ENCODE measurements around the gene MRPL58. TPM values are rescaled to one million over a fixed set of nuclear protein-coding genes. Genes with fewer than 3 reads are reported as not detected.
"Not testable (repeated sequence)": the region's sequence is repeated elsewhere in the genome, so short reads cannot be mapped to it uniquely, and the experiment has no call there.

Gene MRPL58
- polyA plus RNA-seq, 1 donor from 2014 or later, result 53.9 TPM

- Mint-ChIP-seq H3K4me1 (no peaks in the 10 kb centered on the region), H3K27me3 (no peaks in the 10 kb centered on the region), H3K36me3 (no peaks in the 10 kb centered on the region), H3K4me3 (no peak overlapping the region), H3K27ac (no peak overlapping the region), H3K9me3 (no peaks in the 10 kb centered on the region)
These were observed 10.3 kb upstream of the MRPL58 start for GRCh38 chr17:75001915-75002843.

DNA sequence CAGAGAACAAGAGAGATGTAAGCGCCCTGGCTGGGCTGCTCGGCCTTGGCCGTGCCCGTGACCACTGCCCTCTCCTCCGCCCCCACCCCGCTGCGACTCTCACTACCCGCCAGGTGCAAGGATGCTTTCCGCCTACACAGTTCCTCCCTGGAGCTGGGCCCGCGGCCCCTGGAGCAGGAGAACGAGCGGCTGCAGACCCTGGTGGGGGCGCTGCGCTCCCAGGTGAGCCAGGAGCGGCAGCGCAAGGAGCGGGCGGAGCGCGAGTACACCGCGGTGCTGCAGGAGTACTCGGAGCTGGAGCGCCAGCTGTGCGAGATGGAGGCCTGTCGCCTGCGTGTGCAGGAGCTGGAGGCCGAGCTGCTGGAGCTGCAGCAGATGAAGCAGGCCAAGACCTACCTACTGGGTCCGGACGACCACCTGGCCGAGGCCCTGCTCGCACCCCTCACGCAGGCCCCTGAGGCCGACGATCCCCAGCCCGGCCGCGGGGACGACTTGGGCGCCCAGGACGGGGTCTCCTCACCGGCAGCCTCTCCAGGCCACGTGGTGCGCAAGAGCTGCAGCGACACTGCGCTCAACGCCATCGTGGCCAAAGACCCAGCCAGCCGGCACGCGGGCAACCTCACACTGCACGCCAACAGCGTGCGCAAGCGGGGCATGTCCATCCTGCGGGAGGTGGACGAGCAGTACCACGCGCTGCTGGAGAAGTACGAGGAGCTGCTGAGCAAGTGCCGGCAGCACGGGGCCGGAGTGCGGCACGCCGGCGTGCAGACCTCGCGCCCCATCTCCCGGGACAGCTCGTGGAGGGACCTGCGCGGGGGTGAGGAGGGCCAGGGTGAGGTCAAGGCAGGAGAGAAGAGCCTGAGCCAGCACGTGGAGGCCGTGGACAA lies 9.2 kb upstream of the MRPL58 start:
- Mint-ChIP-seq H3K36me3 (no peaks in the 10 kb centered on the region), H3K4me3 (no peak overlapping the region), H3K27ac (no peak overlapping the region), H3K27me3 (peaks cover 2% of the 10 kb centered on the region), H3K9me3 (no peaks in the 10 kb centered on the region), H3K4me1 (no peaks in the 10 kb centered on the region)

DNA sequence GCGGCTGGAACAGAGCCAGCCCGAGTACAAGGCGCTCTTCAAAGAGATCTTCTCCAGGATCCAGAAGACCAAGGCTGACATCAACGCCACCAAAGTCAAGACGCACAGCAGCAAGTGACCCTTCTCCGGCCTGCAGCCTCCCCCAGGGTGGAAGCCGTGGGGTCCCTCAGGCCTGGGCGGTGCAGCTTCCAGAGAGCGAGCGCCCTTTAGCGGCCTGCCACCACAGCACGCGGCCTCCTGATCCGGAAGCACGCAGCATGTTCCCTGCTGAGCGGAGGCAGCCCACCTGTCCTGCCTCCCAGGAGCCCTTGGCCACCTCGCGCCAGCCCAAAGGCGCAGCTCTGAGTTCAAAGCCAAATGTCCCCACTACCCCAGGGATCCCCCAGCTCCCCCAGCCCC lies 8.5 kb upstream of the MRPL58 start:
- Mint-ChIP-seq H3K27me3 (peaks cover 2% of the 10 kb centered on the region), H3K36me3 (no peaks in the 10 kb centered on the region), H3K27ac (no peak overlapping the region), H3K9me3 (no peaks in the 10 kb centered on the region), H3K4me3 (no peak overlapping the region), H3K4me1 (no peaks in the 10 kb centered on the region)

GRCh38 chr17:75004371-75004770 lies 8.1 kb upstream of the MRPL58 start:
- Mint-ChIP-seq H3K36me3 (no peaks in the 10 kb centered on the region), H3K4me3 (no peak overlapping the region), H3K9me3 (no peaks in the 10 kb centered on the region), H3K27ac (no peak overlapping the region), H3K4me1 (no peaks in the 10 kb centered on the region), H3K27me3 (peaks cover 2% of the 10 kb centered on the region)

DNA sequence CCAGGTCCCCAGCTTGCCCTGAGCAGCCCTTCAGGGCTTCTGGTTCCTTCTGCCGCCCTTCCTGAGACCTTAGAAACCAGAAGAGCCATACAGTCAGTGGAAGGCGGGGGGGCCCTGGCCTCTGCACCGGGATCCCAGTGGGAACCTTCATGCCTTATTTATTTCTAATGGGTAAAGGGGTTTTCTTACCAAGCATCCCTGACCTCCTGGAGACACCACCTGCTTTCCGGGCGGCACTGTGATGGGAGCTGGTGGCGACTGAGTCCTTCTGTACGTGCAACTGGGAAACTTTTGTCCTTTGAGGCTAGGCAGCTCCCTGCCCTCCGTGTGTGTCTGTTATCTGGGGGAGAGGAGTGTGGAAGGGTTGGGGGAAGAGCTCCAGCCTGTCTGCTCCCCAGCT lies 7.2 kb upstream of the MRPL58 start:
- Mint-ChIP-seq H3K9me3 (no peaks in the 10 kb centered on the region), H3K27me3 (peaks cover 2% of the 10 kb centered on the region), H3K27ac (no peak overlapping the region), H3K4me1 (no peaks in the 10 kb centered on the region), H3K36me3 (no peaks in the 10 kb centered on the region), H3K4me3 (no peak overlapping the region)

DNA sequence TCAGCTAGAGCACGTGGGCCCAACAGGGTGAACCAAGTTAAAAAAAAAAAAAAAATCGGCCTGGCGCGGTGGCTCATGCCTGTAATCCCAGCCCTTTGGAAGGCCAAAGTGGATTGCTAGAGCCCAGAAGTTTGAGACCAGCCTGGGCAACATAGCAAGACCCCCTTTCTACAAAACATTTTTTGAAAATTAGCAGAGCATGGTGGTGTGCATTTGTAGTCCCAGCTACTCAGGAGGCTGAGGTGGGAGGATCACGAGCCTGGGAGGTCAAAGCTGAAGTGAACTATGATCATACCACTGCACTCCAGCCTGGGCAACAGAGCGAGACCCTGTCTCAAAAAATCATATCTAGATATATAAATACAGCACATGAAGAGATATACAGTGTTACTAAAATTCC lies 6.4 kb upstream of the MRPL58 start:
- H3K9me3 Mint-ChIP-seq, H3K36me3 Mint-ChIP-seq, H3K27ac Mint-ChIP-seq, H3K4me1 Mint-ChIP-seq, H3K27me3 Mint-ChIP-seq: not testable (repeated sequence)
- peak overlapping the region in 2 of 4 donors; percentile 41 to 46 for H3K4me3 Mint-ChIP-seq

DNA sequence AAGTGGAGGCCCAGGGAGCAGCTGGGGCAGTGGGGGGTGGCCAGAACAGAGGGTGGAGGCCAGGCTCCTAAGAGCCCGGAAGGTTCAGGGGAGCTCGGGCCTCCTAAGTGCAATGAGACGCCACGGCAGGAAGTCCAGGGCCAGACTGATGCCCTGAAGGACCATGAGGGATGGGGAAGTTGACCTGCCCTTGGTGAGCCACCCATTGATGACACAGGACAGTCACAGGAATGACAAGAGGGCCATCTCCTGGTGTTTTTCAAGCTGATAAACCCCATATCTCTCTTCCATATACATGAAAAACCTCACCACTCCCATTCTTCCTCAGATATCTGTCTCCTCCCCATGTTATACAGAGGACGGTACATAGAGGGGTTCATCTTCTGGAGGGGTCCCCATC lies 5.8 kb upstream of the MRPL58 start:
- peak overlapping the region in 1 of 4 donors; percentile 46 for H3K4me3 Mint-ChIP-seq
- H3K27me3 Mint-ChIP-seq, result peaks cover 2% of the 10 kb centered on the region
- H3K9me3 Mint-ChIP-seq, result no peaks in the 10 kb centered on the region
- no peaks in the 10 kb centered on the region for H3K4me1 Mint-ChIP-seq
- no peak overlapping the region for H3K27ac Mint-ChIP-seq
- no peaks in the 10 kb centered on the region for H3K36me3 Mint-ChIP-seq

DNA sequence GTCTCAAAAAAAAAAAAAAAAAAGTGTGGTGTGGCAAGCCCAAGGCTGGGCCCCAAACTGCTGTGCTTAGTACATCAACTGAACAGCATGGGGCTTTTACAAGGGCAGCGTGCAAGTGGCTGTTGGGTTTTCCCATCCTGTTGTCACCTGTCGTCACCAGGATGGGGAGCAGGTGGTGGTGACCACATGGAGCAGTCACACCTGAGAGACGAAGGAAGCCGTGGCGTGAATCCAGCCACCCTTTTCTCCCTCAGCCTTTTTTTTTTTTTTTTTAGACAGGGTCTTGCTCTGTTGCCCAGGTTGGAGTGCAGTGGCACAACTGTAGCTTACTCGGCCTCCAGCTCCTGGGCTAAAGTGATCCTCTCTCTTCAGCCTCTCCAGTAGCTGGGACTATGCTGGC lies 4.1 kb upstream of the MRPL58 start:
- no peak overlapping the region for H3K27ac Mint-ChIP-seq

DNA sequence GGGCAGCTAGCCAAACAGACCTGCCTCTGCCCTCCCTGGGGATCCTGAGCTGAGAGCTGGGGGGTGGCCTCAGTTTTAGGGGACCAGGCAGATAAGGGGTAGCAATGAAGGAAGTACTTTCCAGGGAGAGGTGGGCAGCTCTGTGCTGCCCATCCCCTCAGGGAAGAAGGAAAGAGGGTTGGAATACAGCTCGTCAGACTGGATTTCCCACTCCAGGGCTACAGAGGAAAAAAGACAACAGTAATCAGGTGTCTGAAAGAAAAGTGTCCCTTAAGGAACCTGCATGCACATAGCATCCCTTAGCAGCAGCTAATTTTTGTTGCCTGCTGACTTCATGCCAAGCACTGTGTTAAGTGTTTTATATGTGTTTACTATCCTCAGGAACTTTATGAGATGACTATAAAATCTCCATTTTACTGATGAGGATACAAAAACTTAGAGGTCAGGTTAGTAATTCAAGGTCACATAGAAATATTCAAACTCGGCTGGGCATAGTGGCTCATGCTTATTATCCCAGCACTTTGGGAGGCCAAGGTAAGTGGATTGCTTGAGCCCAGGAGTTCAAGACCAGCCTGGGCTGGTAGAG lies 3.2 kb upstream of the MRPL58 start:
- peaks cover 10 to 16% (median 13%) of the 10 kb centered on the region in 3 donors for H3K4me1 Mint-ChIP-seq
- no peak overlapping the region for H3K27ac Mint-ChIP-seq

More for the DNA sequence above, 4.1 kb upstream of the MRPL58 start:
- Mint-ChIP-seq H3K27me3 (peaks cover 2% of the 10 kb centered on the region), H3K4me1 (peaks cover 3 to 9% (median 7%) of the 10 kb centered on the region in 3 donors), H3K4me3 (no peak overlapping the region), H3K36me3 (no peaks in the 10 kb centered on the region), H3K9me3 (no peaks in the 10 kb centered on the region)

DNA sequence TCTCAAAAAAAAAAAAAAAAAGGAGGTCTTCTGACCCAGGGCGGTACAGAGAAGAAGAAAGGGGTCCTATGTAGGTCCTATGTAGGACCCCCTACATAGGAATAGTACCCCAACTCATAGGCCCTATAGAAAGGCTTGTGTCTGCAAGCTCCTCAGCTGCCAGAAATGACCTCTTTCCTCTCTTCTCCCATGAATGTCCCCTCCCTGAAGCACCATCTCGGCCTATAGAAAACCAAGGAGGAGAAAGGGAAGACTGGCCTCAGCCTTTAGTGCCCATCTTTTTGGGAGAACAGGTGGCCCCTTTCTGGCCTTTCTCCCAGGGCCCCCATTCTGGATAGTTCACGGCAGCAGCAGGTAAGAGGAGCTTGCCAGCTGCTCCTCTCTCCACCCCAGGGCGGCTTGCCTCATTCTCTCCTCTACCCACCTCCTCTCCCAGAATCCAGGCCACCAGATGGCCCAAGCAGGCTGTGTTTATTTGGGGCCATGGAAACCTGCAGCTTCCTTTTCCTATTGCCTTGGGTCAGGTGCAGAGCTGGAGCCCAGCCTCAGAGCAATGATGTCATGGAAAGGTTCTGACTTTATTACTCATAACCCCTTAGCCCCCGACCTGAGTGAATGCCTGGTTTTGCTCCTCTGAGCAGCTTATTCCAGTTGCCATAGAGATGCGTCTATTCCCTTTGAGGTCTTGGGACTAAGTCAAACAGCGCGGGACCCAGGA lies 1.6 kb upstream of the MRPL58 start:
- H3K36me3 Mint-ChIP-seq, result peaks cover 3% of the 10 kb centered on the region
- H3K4me3 Mint-ChIP-seq, result peak overlapping the region in 3 of 4 donors; percentile 3 to 98 (median 23)
- H3K9me3 Mint-ChIP-seq, result peaks cover 0 to 2% (median 0%) of the 10 kb centered on the region in 3 donors
- peaks cover 2% of the 10 kb centered on the region for H3K27me3 Mint-ChIP-seq
- peaks cover 16% of the 10 kb centered on the region in 3 donors for H3K4me1 Mint-ChIP-seq
- peak overlapping the region in 1 of 3 donors; percentile 81 for H3K27ac Mint-ChIP-seq

More for the DNA sequence above, 3.2 kb upstream of the MRPL58 start:
- Mint-ChIP-seq H3K36me3 (no peaks in the 10 kb centered on the region), H3K9me3 (peaks cover 0 to 2% (median 0%) of the 10 kb centered on the region in 3 donors), H3K4me3 (peak overlapping the region in 1 of 4 donors; percentile 62), H3K27me3 (peaks cover 2% of the 10 kb centered on the region)

- peaks cover 2% of the 10 kb centered on the region for H3K27me3 Mint-ChIP-seq
- H3K4me3 Mint-ChIP-seq, result peak overlapping the region; percentile 94 to 98 (median 96)
- H3K4me1 Mint-ChIP-seq, result peaks cover 16 to 17% (median 16%) of the 10 kb centered on the region in 3 donors
- peak overlapping the region in 1 of 3 donors; percentile 81 for H3K27ac Mint-ChIP-seq
- peaks cover 3% of the 10 kb centered on the region for H3K36me3 Mint-ChIP-seq
- peaks cover 0 to 2% (median 0%) of the 10 kb centered on the region in 3 donors for H3K9me3 Mint-ChIP-seq
These were observed 922 bp upstream of the MRPL58 start for GRCh38 chr17:75011401-75012095.

DNA sequence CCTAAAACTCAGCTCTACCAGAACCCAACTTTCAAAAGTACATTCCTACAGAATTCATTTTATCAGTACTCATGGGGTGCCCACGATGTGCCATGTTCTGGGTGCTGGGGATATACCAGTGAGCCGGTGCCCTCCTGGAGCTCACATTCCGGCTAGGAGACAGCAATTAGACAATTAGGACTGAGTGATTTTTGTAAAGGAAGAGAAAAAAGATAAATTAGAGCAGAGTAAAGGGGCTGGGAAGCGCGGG lies 449 bp upstream of the MRPL58 start:
- Mint-ChIP-seq H3K36me3 (peaks cover 3% of the 10 kb centered on the region), H3K4me1 (peaks cover 16 to 17% (median 16%) of the 10 kb centered on the region in 3 donors)

DNA sequence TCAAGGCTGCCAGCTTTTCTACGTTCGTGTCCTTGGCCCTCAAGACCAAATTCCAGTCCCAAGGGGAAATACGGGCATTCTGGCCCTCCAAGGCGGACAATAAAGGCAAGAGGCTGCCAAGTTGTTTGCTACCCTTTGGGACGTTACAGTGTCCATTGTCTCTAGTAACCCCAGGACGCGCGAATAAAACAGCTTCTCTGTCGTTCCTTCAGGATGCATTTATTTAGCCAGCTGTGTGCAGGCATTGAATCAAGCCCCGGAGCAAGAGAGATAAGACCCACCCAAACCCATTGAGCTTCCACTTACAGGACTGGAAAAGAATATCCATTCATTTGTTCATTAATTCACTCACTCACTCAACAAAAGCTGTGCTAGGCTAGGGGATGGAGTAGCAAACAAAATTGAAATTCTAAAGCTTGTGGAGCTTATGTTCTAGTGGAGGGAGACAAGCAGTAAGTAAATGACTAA lies 656 bp downstream of the MRPL58 start:
- no peaks in the 10 kb centered on the region for H3K27me3 Mint-ChIP-seq
- peak overlapping the region; percentile 81 to 96 (median 95) for H3K27ac Mint-ChIP-seq
- H3K9me3 Mint-ChIP-seq, result peaks cover 0 to 2% (median 0%) of the 10 kb centered on the region in 3 donors
- H3K4me1 Mint-ChIP-seq, result peaks cover 16 to 18% (median 17%) of the 10 kb centered on the region in 3 donors
- peaks cover 3% of the 10 kb centered on the region for H3K36me3 Mint-ChIP-seq
- peak overlapping the region; percentile 94 to 98 (median 96) for H3K4me3 Mint-ChIP-seq

More for the DNA sequence above, 449 bp upstream of the MRPL58 start:
- Mint-ChIP-seq H3K27me3 (peaks cover 2% of the 10 kb centered on the region), H3K9me3 (peaks cover 0 to 2% (median 0%) of the 10 kb centered on the region in 3 donors), H3K27ac (peak overlapping the region in 2 of 3 donors; percentile 81 to 95), H3K4me3 (peak overlapping the region; percentile 94 to 98 (median 96))

DNA sequence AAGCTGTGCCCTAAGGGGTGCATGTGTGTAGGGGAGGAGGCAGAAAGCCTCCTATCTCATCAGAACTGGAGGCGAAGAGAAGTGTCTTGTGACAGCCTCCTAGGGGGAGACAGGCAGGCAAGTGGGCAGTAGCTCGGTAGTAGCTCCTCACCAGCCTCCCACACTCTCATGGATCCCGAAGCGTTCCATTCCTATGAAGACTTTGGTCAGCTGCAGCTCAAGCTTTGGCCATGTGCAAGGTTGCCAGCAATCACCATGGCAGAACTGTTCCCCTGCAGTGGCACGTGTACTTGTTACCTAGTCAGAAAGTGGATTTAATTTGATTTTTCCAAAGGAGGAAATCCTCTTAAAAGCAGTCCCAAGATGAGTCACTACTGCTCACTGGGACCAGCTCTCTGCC lies 6.7 kb downstream of the MRPL58 start:
- H3K27ac Mint-ChIP-seq, result no peak overlapping the region
- H3K4me3 Mint-ChIP-seq, result no peak overlapping the region
- no peaks in the 10 kb centered on the region for H3K27me3 Mint-ChIP-seq
- H3K9me3 Mint-ChIP-seq, result no peaks in the 10 kb centered on the region
- peaks cover 4 to 8% (median 5%) of the 10 kb centered on the region in 3 donors for H3K4me1 Mint-ChIP-seq
- peaks cover 7% of the 10 kb centered on the region for H3K36me3 Mint-ChIP-seq
